Skin epidermis (tissue), 12 donors: ENCODE results near the gene GPR35.

Experiments
- H3K27ac ChIP-seq, 21 experiments: fragments of 200-600 bp; sonication (generic) in 11 of 21; one replicate each; pipeline ENCODE4 v1.5.0; 2020; ENCODE audit warnings: mild to moderate bottlenecking in 3 of 21, inconsistent platforms in 2 of 21, moderate library complexity in 2 of 21
- H3K4me3 ChIP-seq, 7 experiments: fragments of 200-600 bp; sonication (generic) in 2 of 7; one replicate each; pipeline ENCODE4 v1.5.0; 2020; ENCODE audit warnings: inconsistent platforms in 2 of 7, mild to moderate bottlenecking in 2 of 7, moderate library complexity in 1 of 7

Gene GPR35

GRCh38 chr2:240618776-240619175 is 6.5 kb upstream of the GPR35 start:
- H3K27ac ChIP-seq = no peak overlapping the region
- no peak overlapping the region for H3K4me3 ChIP-seq

DNA sequence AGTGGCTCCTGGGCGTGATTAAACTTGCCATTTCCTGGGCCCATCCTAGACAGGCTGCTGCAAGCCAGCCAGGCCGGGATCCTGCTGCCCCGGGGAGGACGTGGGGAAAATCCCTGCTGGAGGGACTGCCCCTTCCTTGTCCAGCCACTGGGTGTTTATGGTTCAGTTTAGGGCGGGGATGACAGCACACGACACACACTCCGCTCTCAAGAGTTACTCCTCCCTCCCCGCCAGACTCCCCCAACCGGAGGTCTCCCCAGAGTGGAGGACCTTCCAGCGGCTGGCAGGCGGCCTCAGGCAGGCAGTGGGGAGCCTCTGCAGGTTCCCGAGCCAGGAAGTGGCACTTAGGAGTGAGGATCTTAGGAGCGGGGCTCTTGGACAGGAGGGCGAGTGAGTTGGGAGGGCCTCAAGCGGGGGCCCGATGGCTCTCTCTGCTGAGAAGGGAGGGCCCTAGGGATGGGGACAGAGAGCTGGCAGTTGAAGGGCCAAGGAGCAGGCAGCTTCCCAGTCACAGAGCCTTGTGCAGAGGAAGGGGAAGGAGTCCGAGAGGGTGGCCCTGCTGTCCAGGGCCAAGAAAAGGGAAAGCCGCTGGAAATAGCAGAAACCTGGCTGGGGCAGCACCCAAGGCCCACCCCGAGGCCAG is 5.7 kb upstream of the GPR35 start:
- Histone ChIP-seq H3K4me3 (no peak overlapping the region), H3K27ac (no peak overlapping the region)

GRCh38 chr2:240620149-240620731 is 5.0 kb upstream of the GPR35 start:
- Histone ChIP-seq H3K27ac (no peak overlapping the region), H3K4me3 (no peak overlapping the region)

GRCh38 chr2:240620859-240621258 is 4.4 kb upstream of the GPR35 start:
- Histone ChIP-seq H3K27ac (peak overlapping the region in 5 of 21 experiments; percentile 33 to 76 (median 59)), H3K4me3 (no peak overlapping the region)

DNA sequence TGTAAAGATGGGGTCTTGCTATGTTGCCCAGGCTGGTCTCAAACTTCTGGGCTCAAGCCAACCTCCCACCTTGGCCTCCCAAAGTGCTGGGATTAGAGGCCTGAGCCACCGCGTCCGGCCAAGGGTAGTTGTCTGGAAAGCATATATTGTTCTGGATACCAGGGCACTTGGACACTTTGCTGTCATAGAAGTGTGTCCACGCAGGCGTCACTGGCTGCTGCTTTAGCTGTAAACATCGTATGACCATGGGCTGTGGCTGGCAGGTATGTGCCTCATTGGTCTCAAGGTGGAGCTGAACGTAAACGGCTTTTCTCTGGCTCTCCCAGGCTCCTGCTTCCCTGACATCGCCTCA is 3.2 kb upstream of the GPR35 start:
- Histone ChIP-seq H3K27ac (peak overlapping the region in 6 of 21 experiments; percentile 8 to 76 (median 47)), H3K4me3 (no peak overlapping the region)

DNA sequence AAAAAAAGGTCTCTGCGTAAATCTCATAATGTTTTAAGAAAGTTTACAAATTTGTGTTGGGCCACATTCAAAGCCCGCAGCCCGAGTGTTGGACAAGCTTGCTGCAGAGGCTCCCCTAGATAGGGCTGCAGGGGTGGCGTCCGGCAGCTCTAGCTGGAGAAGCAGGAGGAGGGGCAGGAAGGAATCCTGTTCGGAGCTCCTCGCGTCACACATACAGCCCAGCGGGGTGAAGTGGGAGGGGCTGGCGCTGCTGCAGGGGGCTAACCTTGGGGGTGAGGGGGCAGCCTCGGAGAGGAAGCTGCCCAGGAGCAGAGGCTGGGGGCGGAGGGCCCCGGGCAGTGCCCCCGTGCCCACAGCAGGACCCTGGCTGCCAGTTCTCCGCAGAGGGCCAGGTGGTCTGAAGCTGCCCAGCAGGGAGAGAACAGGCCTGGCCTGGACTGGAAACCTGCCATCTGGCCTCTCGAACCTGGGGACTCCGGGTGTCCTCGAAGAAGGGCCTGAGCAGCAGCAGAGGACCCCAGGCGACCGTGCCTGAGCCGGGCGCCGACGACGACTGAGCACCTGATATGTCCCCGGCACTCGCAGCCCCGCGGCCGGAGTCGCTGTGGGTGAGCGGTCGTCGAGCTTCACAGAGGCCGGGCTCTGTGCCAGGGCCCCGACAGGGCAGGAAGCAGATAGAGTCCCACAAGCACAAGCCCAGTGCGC is 2.6 kb upstream of the GPR35 start:
- Histone ChIP-seq H3K27ac (peak overlapping the region in 3 of 21 experiments; percentile 25 to 76 (median 70)), H3K4me3 (no peak overlapping the region)

GRCh38 chr2:240623531-240624010 is 1.7 kb upstream of the GPR35 start:
- Histone ChIP-seq H3K4me3 (no peak overlapping the region), H3K27ac (peak overlapping the region in 1 of 21 experiments; percentile 73)

- Histone ChIP-seq H3K4me3 (no peak overlapping the region), H3K27ac (peak overlapping the region in 5 of 21 experiments; percentile 3 to 73 (median 37))
Observed at GRCh38 chr2:240624011-240624949, 1.0 kb upstream of the GPR35 start.

- H3K4me3 ChIP-seq = no peak overlapping the region
- H3K27ac ChIP-seq = peak overlapping the region in 3 of 21 experiments; percentile 30 to 66 (median 44)
Observed at GRCh38 chr2:240626531-240627300, 1.4 kb downstream of the GPR35 start.

- no peak overlapping the region for H3K4me3 ChIP-seq
- no peak overlapping the region for H3K27ac ChIP-seq
Observed at GRCh38 chr2:240627736-240628506, 2.6 kb downstream of the GPR35 start.

- no peak overlapping the region for H3K27ac ChIP-seq
- H3K4me3 ChIP-seq = no peak overlapping the region
Observed at GRCh38 chr2:240628507-240628807, 3.2 kb downstream of the GPR35 start.

DNA sequence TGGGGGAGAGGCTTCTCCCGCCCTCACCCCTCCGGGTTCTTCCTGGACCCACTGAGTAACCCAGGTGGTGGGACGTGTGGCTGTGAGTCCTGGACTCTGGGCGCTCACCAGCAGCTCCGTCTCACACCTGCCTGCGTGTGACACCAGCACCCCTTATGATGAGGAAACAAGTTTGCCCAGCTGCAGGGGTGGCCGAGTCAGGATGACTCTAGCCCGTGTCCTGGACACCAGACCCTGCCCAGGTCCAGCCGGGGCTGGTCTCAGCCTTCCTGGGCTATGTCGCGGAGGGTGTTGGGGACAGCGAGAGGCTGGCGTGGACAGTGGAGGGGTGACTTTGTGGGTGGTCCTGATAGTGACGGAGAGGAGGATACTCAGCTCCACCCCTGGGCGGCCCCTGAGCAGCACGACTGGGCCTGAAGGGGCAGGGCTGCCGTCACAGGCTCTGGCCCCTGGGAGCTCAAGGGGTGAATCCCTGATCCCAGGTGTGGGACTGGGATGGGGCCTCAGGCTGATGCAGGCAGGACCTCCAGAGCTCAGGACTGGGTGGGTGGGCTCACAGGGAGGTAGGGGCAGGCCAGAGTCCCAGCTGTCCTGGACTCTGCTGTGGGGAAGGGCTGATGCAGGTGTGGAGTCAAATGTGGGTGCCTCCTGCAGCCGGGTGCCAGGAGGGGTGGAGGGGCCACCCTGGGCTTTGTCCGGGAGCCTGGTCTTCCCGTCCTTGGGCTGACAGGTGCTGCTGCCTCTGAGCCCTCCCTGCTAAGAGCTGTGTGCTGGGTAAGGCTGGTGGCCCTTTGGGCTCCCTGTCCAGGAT is 3.7 kb downstream of the GPR35 start:
- H3K27ac ChIP-seq = no peak overlapping the region
- H3K4me3 ChIP-seq = no peak overlapping the region

DNA sequence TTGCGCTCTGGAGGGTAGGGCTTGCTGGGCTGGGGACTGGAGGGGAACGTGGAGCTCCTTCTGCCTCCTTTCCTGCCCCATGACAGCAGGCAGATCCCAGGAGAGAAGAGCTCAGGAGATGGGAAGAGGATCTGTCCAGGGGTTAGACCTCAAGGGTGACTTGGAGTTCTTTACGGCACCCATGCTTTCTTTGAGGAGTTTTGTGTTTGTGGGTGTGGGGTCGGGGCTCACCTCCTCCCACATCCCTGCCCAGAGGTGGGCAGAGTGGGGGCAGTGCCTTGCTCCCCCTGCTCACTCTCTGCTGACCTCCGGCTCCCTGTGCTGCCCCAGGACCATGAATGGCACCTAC is 4.3 kb downstream of the GPR35 start:
- Histone ChIP-seq H3K4me3 (no peak overlapping the region), H3K27ac (no peak overlapping the region)

DNA sequence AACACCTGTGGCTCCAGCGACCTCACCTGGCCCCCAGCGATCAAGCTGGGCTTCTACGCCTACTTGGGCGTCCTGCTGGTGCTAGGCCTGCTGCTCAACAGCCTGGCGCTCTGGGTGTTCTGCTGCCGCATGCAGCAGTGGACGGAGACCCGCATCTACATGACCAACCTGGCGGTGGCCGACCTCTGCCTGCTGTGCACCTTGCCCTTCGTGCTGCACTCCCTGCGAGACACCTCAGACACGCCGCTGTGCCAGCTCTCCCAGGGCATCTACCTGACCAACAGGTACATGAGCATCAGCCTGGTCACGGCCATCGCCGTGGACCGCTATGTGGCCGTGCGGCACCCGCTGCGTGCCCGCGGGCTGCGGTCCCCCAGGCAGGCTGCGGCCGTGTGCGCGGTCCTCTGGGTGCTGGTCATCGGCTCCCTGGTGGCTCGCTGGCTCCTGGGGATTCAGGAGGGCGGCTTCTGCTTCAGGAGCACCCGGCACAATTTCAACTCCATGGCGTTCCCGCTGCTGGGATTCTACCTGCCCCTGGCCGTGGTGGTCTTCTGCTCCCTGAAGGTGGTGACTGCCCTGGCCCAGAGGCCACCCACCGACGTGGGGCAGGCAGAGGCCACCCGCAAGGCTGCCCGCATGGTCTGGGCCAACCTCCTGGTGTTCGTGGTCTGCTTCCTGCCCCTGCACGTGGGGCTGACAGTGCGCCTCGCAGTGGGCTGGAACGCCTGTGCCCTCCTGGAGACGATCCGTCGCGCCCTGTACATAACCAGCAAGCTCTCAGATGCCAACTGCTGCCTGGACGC is 4.9 kb downstream of the GPR35 start:
- H3K27ac ChIP-seq = no peak overlapping the region
- H3K4me3 ChIP-seq = no peak overlapping the region

GRCh38 chr2:240630771-240631547 is 5.7 kb downstream of the GPR35 start:
- Histone ChIP-seq H3K4me3 (no peak overlapping the region), H3K27ac (no peak overlapping the region)

DNA sequence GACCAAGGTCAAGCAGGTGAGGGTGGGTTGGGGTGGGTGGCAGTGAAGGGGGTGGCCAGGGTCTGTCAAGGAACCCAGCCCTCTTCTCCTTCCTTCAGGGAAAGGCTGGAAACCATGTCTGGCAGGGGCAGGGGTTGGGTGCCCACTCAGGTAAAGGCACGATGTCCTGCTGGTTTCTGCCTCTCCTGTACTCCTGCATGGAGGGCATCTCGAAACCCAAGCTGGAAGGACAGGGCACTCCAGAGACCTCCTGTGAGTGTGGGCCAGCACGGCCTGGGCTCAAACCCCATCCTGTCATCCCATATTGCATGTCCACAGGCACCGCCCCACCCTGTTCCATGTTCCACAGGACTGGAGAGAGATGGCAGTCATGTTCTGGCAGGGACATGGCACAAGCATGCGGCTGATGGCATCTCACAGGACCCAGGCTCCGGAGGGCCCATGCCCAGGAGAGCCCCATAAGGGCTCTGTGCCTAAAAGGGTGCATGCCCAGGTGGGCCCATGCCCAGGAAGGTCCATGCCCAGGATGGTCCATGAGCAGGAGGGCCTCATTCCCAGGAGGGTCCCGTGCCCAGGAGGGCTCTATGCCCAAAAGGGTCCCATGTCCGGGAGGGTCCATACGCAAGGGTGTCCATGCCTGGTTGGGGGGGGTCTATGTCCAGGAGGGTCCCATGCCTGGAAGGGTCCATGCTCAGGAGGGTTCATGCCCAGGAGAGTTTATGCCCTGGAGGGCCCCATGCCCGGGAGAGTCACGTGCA is 6.4 kb downstream of the GPR35 start:
- Histone ChIP-seq H3K27ac (no peak overlapping the region), H3K4me3 (no peak overlapping the region)
